IMR-90 (cell line): ENCODE results near the gene GRAMD1B. TPM values are rescaled to one million over a fixed set of nuclear protein-coding genes. Genes with fewer than 3 reads are reported as not detected.

Experiments
- ATAC-seq: fragments of 200-7000 bp; cut with Tn5 transposase; 2 replicates; pipeline ENCODE4 v1.9.1; 2020; ENCODE audit warnings: low read depth, mild to moderate bottlenecking, moderate library complexity
- BruUV-seq: library from RNA; stranded (reverse); fragments of 400-500 nt; replicated peaks from 2 replicates; lab custom pipeline; 2021; lab: Mats Ljungman, UMichigan
- CTCF ChIA-PET: fragments of 300-600 bp; formaldehyde crosslinking; extraction: SDS; loops from one replicate; lab custom pipeline; 2021; ENCODE audit warnings: antibody characterized with exemption; lab: Yijun Ruan, JAX
- POLR2A ChIA-PET: fragments of 300-600 bp; sonication (Branson Sonifier 250); formaldehyde crosslinking; loops from one replicate; lab custom pipeline; 2022; ENCODE audit warnings: antibody characterized with exemption; ENCODE audit not compliant: unreplicated experiment; lab: Charles Lee
- DNase-seq: peaks from one replicate; pipeline ENCODE4 v3.0.0; 2013
- H2AFZ ChIP-seq: replicated peaks from 2 replicates; pipeline ENCODE3; 2013; ENCODE audit warnings: low read length, mild to moderate bottlenecking; ENCODE audit not compliant: poor library complexity
- H2AK5ac ChIP-seq: 2 replicates; pipeline ENCODE4 v1.6.1; 2013; ENCODE audit warnings: low read depth, low read length, inconsistent platforms
- H2AK9ac ChIP-seq: replicated peaks from 2 replicates; pipeline ENCODE3; 2013; ENCODE audit warnings: mild to moderate bottlenecking, low read depth, low read length, moderate library complexity; ENCODE audit not compliant: poor library complexity
- H2BK120ac ChIP-seq: 2 replicates; pipeline ENCODE4 v1.6.1; 2013; ENCODE audit warnings: low read depth, low read length, inconsistent platforms
- H2BK15ac ChIP-seq: 3 replicates; pipeline ENCODE4 v1.6.1; 2013; ENCODE audit warnings: low read depth, low read length, inconsistent platforms
- H2BK20ac ChIP-seq: 2 replicates; pipeline ENCODE4 v1.6.1; 2013; ENCODE audit warnings: low read depth, mild to moderate bottlenecking, inconsistent platforms, low read length, moderate library complexity
- H2BK5ac ChIP-seq: 2 replicates; pipeline ENCODE4 v1.6.1; 2013; ENCODE audit warnings: mild to moderate bottlenecking, low read depth, low read length, inconsistent platforms; ENCODE audit not compliant: poor library complexity, severe bottlenecking
- H3K14ac ChIP-seq: replicated peaks from 2 replicates; pipeline ENCODE4 v1.6.1; 2013; ENCODE audit warnings: low read depth, low read length, inconsistent platforms
- H3K18ac ChIP-seq: 2 replicates; pipeline ENCODE4 v1.6.1; 2013; ENCODE audit warnings: low read depth, low read length, control low read depth
- H3K23ac ChIP-seq: 2 replicates; pipeline ENCODE4 v1.6.1; 2013; ENCODE audit warnings: low read depth, low read length, inconsistent platforms
- H3K27ac ChIP-seq: 2 replicates; pipeline ENCODE4 v1.5.1; 2013; ENCODE audit warnings: mild to moderate bottlenecking, control low read depth, low read length; ENCODE audit not compliant: insufficient read depth
- H3K27me3 ChIP-seq: 2 replicates; pipeline ENCODE4 v1.6.1; 2013; ENCODE audit warnings: low read length; ENCODE audit not compliant: control insufficient read depth, insufficient read depth
- H3K36me3 ChIP-seq: 2 replicates; pipeline ENCODE4 v1.6.1; 2013; ENCODE audit warnings: low read length, mixed read lengths; ENCODE audit not compliant: control insufficient read depth, insufficient read depth
- H3K4ac ChIP-seq: 2 replicates; pipeline ENCODE4 v1.6.1; 2013; ENCODE audit warnings: low read depth, low read length, inconsistent platforms
- H3K4me1 ChIP-seq: 2 replicates; pipeline ENCODE4 v1.6.1; 2013; ENCODE audit warnings: low read length, mixed read lengths; ENCODE audit not compliant: control insufficient read depth, insufficient read depth
- H3K4me2 ChIP-seq: 2 replicates; pipeline ENCODE4 v1.6.1; 2013; ENCODE audit warnings: low read depth, mild to moderate bottlenecking, control low read depth, low read length, moderate library complexity
- H3K4me3 ChIP-seq: 2 replicates; pipeline ENCODE4 v1.5.1; 2013; ENCODE audit warnings: low read depth, mild to moderate bottlenecking, control low read depth, low read length, moderate library complexity; ENCODE audit not compliant: insufficient read depth
- H3K56ac ChIP-seq: 2 replicates; pipeline ENCODE4 v1.6.1; 2013; ENCODE audit warnings: low read length, inconsistent platforms; ENCODE audit not compliant: insufficient read depth; ENCODE audit errors: extremely low read depth
- H3K79me1 ChIP-seq, 2 experiments: 2 replicates each; pipeline ENCODE4 v1.6.1; 2013; ENCODE audit warnings: low read length in 2 of 2, inconsistent platforms in 1 of 2, low read depth in 1 of 2
- H3K9ac ChIP-seq: 2 replicates; pipeline ENCODE4 v1.6.1; 2013; ENCODE audit warnings: low read depth, low read length, control low read depth
- H3K9me1 ChIP-seq: 2 replicates; pipeline ENCODE4 v1.6.1; 2013; ENCODE audit warnings: low read length, inconsistent platforms; ENCODE audit not compliant: insufficient read depth
- H3K9me3 ChIP-seq: 2 replicates; pipeline ENCODE4 v1.6.1; 2013; ENCODE audit warnings: low read length; ENCODE audit not compliant: control insufficient read depth, insufficient read depth
- H4K20me1 ChIP-seq: 2 replicates; pipeline ENCODE4 v1.6.1; 2013; ENCODE audit warnings: low read length, inconsistent platforms; ENCODE audit not compliant: insufficient read depth
- H4K5ac ChIP-seq: 2 replicates; pipeline ENCODE4 v1.6.1; 2013; ENCODE audit warnings: mild to moderate bottlenecking, low read depth, low read length, control low read depth
- H4K8ac ChIP-seq, 2 experiments: 2 replicates each; pipeline ENCODE4 v1.6.1; 2013; ENCODE audit warnings: low read depth in 2 of 2, low read length in 2 of 2, control low read depth in 1 of 2, inconsistent platforms in 1 of 2
- H4K91ac ChIP-seq: 2 replicates; pipeline ENCODE4 v1.6.1; 2013; ENCODE audit warnings: low read depth, low read length, inconsistent platforms; ENCODE audit not compliant: insufficient read depth
- CTCF ChIP-seq: conservative IDR thresholded peaks from 2 replicates; pipeline ENCODE4 v1.5.1; 2012; ENCODE audit warnings: mild to moderate bottlenecking, low read depth, low read length, improper control_type of control experiment
- FOS ChIP-seq: fragments of 150-350 bp; IDR thresholded peaks from 2 replicates; pipeline ENCODE4 v1.6.1; 2016; ENCODE audit warnings: low read depth, low read length
- MAZ ChIP-seq: IDR thresholded peaks from 2 replicates; pipeline ENCODE4 v1.6.1; 2012; ENCODE audit warnings: low read depth, mild to moderate bottlenecking, low read length, improper control_type of control experiment, moderate library complexity, borderline replicate concordance
- MXI1 ChIP-seq: IDR thresholded peaks from 2 replicates; pipeline ENCODE4 v1.6.1; 2012; ENCODE audit warnings: low read depth, mild to moderate bottlenecking, low read length, moderate library complexity, borderline replicate concordance
- RAD21 ChIP-seq: IDR thresholded peaks from 2 replicates; pipeline ENCODE4 v1.6.1; 2012; ENCODE audit warnings: low read length, improper control_type of control experiment
- RFX5 ChIP-seq: IDR thresholded peaks from 2 replicates; pipeline ENCODE4 v1.8.0; 2012; ENCODE audit warnings: low read depth, mild to moderate bottlenecking, low read length, moderate library complexity
- WGBS, 2 experiments: methylation state at CpG; one replicate each; pipeline versions ENCODE4 v1.1.5 to v1.1.7; 2013; ENCODE audit warnings: missing lambda C conversion rate in 2 of 2; ENCODE audit not compliant: insufficient read length in 1 of 2; ENCODE audit errors: extremely low coverage in 2 of 2; 5-methylcytosine and 5-hydroxymethylcytosine counted together
- dilution Hi-C: fragments of 300-500 bp; cut with HindIII; formaldehyde crosslinking; loops from one replicate; pipeline ENCODE4 v1.14.3; 2018; ENCODE audit warnings: low sequenced_read_pairs; ENCODE audit not compliant: unreplicated experiment
- in situ Hi-C: fragments of 300-500 bp; cut with MboI; formaldehyde crosslinking; loops from 3 replicates; pipeline ENCODE4 v1.14.3; 2019; ENCODE audit warnings: low sequenced_read_pairs, inconsistent platforms, mixed read lengths
- intact Hi-C: fragments of 100-400 bp; cut with micrococcal nuclease; formaldehyde crosslinking; loops from 2 replicates; pipeline ENCODE4 v1.10.0; 2022
- polyA plus RNA-seq, 3 experiments: library from polyadenylated mRNA; depleted of rRNA; stranded (reverse); fragments of >200 nt; gene quantifications; 2 replicates each; pipeline ENCODE4 v1.2.3, GENCODE V29; 2012; ENCODE audit warnings: low replicate concordance in 1 of 3
- total RNA-seq: library from RNA; depleted of rRNA; stranded (reverse); fragments of >200 nt; gene quantifications from 2 replicates; pipeline ENCODE4 v1.2.3, GENCODE V29; 2012

Gene GRAMD1B
- total and polyA plus RNA-seq, 2 of the 4 experiments (the other 2 are of a cell fraction), result 7.1 to 7.2 TPM

GRCh38 chr11:123519055-123519796, 89.2 kb downstream of the GRAMD1B start:
- Histone ChIP-seq H2AK9ac (no peak overlapping the region), H4K5ac (no peak overlapping the region), H3K23ac (no peak overlapping the region), H4K91ac (no peak overlapping the region), H3K4ac (no peak overlapping the region), H3K9ac (no peak overlapping the region), H2BK20ac (no peak overlapping the region), H2AK5ac (no peak overlapping the region), H2AFZ (peak overlapping the region; percentile 52), H3K56ac (no peak overlapping the region), H3K27ac (no peak overlapping the region), H3K9me3 (no peaks in the 10 kb centered on the region), H4K20me1 (peaks cover 4% of the 10 kb centered on the region), H3K18ac (no peak overlapping the region), H3K4me3 (no peak overlapping the region), H3K9me1 (peaks cover 6% of the 10 kb centered on the region; the same call in 1 of the 2 replicates), H2BK120ac (no peak overlapping the region), H2BK5ac (no peak overlapping the region), H3K4me1 (peaks cover 8% of the 10 kb centered on the region), H4K8ac (no peak overlapping the region), H3K14ac (no peak overlapping the region; the same call in 1 of the 2 replicates), H3K36me3 (no peaks in the 10 kb centered on the region), H2BK15ac (no peak overlapping the region), H3K27me3 (no peaks in the 10 kb centered on the region), H3K4me2 (peak overlapping the region; percentile 24; the same call in 1 of the 2 replicates), H3K79me1 (peaks cover 0 to 23% of the 10 kb centered on the region in 2 experiments; a peak in 3 of 4 replicates)
- dilution Hi-C loops (no loop called here), in situ Hi-C loops (loop anchor here (5.0 kb wide), 1 partner anchor 188 kb away; no protein-coding TSS in a partner anchor), intact Hi-C loops (no loop called here)
- POLR2A ChIA-PET, result interaction anchor here (0.6 kb wide), 1 partner anchor 41 kb away, joined by 13 read pairs; no protein-coding TSS in a partner anchor
- TF ChIP-seq CTCF (no peak), RAD21 (no peak), MAZ (no peak), FOS (no peak), MXI1 (no peak), RFX5 (no peak)
- WGBS, 2 experiments, result 28% methylated on average over 6 of the region's 11 CpGs; no CpG with 5 or more reads in 1 of the 2 experiments
- no TSS peak for BruUV-seq
- CTCF ChIA-PET, result interaction anchor here (1.3 to 1.9 kb wide), 2 partner anchors 34 to 57 kb away, joined by 4 to 5 read pairs; no protein-coding TSS in a partner anchor
- peak; percentile 66 for ATAC-seq
- DNase-seq, result peak; percentile 27
